ENCODE results near the gene ZHX3.

The ZHX3 gene

GRCh38 chr20:41200446-41201202 lies 116.9 kb downstream of the ZHX3 start:
- DNase-seq (ENCODE audit: low read depth in 2 of 2, low spot score in 1 of 2): no peak

- DNase-seq (ENCODE audit: low read depth in 2 of 2, low spot score in 1 of 2): no peak
Measured at GRCh38 chr20:41198443-41198842, 119.1 kb downstream of the ZHX3 start.

- no peak for DNase-seq (ENCODE audit: low read depth in 2 of 2, low spot score in 1 of 2)
Measured at GRCh38 chr20:41196653-41197225, 120.8 kb downstream of the ZHX3 start.

- no peak for DNase-seq (ENCODE audit: low read depth in 2 of 2, low spot score in 1 of 2)
Measured at GRCh38 chr20:41192575-41192974, 125.0 kb downstream of the ZHX3 start.

- no peak for DNase-seq (ENCODE audit: low read depth in 2 of 2, low spot score in 1 of 2)
Measured at GRCh38 chr20:41191562-41192500, 125.7 kb downstream of the ZHX3 start.

GRCh38 chr20:41187668-41188067 lies 129.9 kb downstream of the ZHX3 start:
- DNase-seq (ENCODE audit: low read depth in 2 of 2, low spot score in 1 of 2): no peak

GRCh38 chr20:41185013-41185757 lies 132.3 kb downstream of the ZHX3 start:
- no peak for DNase-seq (ENCODE audit: low read depth in 2 of 2, low spot score in 1 of 2)

GRCh38 chr20:41183831-41184230 lies 133.7 kb downstream of the ZHX3 start:
- no peak for DNase-seq (ENCODE audit: low read depth in 2 of 2, low spot score in 1 of 2)

- no peak for DNase-seq (ENCODE audit: low read depth in 2 of 2, low spot score in 1 of 2)
Measured at GRCh38 chr20:41183391-41183790, 134.1 kb downstream of the ZHX3 start.

GRCh38 chr20:41182296-41183212 lies 135.0 kb downstream of the ZHX3 start:
- DNase-seq (ENCODE audit: low read depth in 2 of 2, low spot score in 1 of 2): no peak

- DNase-seq (ENCODE audit: low read depth in 2 of 2, low spot score in 1 of 2): no peak
Measured at GRCh38 chr20:41181567-41181966, 136.0 kb downstream of the ZHX3 start.

GRCh38 chr20:41180599-41181333 lies 136.8 kb downstream of the ZHX3 start:
- no peak for DNase-seq (ENCODE audit: low read depth in 2 of 2, low spot score in 1 of 2)

GRCh38 chr20:41179961-41180360 lies 137.6 kb downstream of the ZHX3 start:
- no peak for DNase-seq (ENCODE audit: low read depth in 2 of 2, low spot score in 1 of 2)

GRCh38 chr20:41178904-41179432 lies 138.6 kb downstream of the ZHX3 start:
- no peak for DNase-seq (ENCODE audit: low read depth in 2 of 2, low spot score in 1 of 2)

GRCh38 chr20:41178495-41178894 lies 139.0 kb downstream of the ZHX3 start:
- DNase-seq (ENCODE audit: low read depth in 2 of 2, low spot score in 1 of 2): no peak

GRCh38 chr20:41177636-41178035 lies 139.9 kb downstream of the ZHX3 start:
- no peak for DNase-seq (ENCODE audit: low read depth in 2 of 2, low spot score in 1 of 2)

- DNase-seq (ENCODE audit: low read depth in 2 of 2, low spot score in 1 of 2): no peak
Measured at GRCh38 chr20:41176711-41177552, 140.6 kb downstream of the ZHX3 start.

GRCh38 chr20:41175727-41176330 lies 141.7 kb downstream of the ZHX3 start:
- DNase-seq (ENCODE audit: low read depth in 2 of 2, low spot score in 1 of 2): no peak
